Tibial artery (tissue), 4 donors: ENCODE results near the gene COQ4.
"Not testable (repeated sequence)": the region's sequence is repeated elsewhere in the genome, so short reads cannot be mapped to it uniquely, and the experiment has no call there.

ENCODE experiments used
- DNase-seq, 2 donors: peaks; one replicate each; pipeline ENCODE4 v3.0.0-alpha.2; 2019
- H3K27ac ChIP-seq, 2 donors: fragments of 200-600 bp; sonication (generic) in 1 of 2; 1 replicate in 1 of 2; 2 replicates in 1 of 2; pipeline ENCODE4 v1.5.1; 2018 to 2019; ENCODE audit warnings: mild to moderate bottlenecking in 1 of 2
- H3K27me3 ChIP-seq, 2 donors: fragments of 200-600 bp; sonication (generic) in 1 of 2; one replicate each; pipeline versions ENCODE4 v1.5.1 to v1.6.0; 2016 to 2019
- H3K36me3 ChIP-seq, 3 donors: fragments of 200-600 bp; sonication (generic) in 2 of 3; one replicate each; pipeline ENCODE4 v1.5.1; 2016 to 2019; ENCODE audit warnings: mild to moderate bottlenecking in 2 of 3
- H3K4me1 ChIP-seq, 4 donors: fragments of 200-600 bp; sonication (generic) in 2 of 4; 1 replicate in 3 of 4; 2 replicates in 1 of 4; pipeline ENCODE4 v1.5.1; 2016 to 2019
- H3K4me3 ChIP-seq, 2 donors: fragments of 200-600 bp; sonication (generic) in 1 of 2; 1 replicate in 1 of 2; 2 replicates in 1 of 2; pipeline ENCODE4 v1.5.1; 2018 to 2019; ENCODE audit warnings: mild to moderate bottlenecking in 2 of 2
- H3K9me3 ChIP-seq, 3 donors: fragments of 200-600 bp; sonication (generic) in 1 of 3; one replicate each; pipeline ENCODE4 v1.5.1; 2016 to 2019
- intact Hi-C: fragments of 100-400 bp; cut with DNase I; formaldehyde crosslinking; loops from one replicate; pipeline ENCODE4 v1.15.0; 2023; ENCODE audit warnings: low total_unique reads
- TF ChIP-seq, protein P1 (sequence below), 2 experiments: fragments of 200-600 bp in 1 of 2; fragments of 450-650 bp in 1 of 2; IDR thresholded peaks; one replicate each; pipeline ENCODE4 v1.5.1; 2017 to 2019; ENCODE audit warnings: antibody characterized with exemption in 2 of 2, mild to moderate bottlenecking in 1 of 2, moderate library complexity in 1 of 2

COQ4 gene

DNA sequence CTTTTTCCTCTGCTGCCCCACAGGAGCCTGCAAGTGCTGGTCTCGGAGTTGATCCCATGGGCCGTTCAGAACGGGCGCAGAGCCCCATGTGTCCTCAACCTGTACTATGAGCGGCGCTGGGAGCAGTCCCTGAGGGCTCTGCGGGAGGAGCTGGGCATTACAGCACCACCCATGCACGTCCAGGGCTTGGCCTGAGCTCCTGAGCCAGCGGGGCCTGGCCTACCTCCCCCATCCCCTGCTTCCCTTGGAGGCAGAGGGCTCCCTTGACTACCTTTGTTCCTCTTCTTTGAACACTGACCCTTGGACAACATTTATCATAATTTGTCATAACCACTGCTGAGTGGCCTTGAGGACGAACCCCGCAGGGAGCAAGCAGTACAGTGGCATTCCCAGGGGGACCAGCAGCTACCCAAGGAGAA lies 10.8 kb downstream of the COQ4 start:
- intact Hi-C loops = no loop called here
- Histone ChIP-seq H3K36me3 (peaks cover 4 to 56% (median 5%) of the 10 kb centered on the region in 3 donors), H3K9me3 (no peaks in the 10 kb centered on the region), H3K27ac (no peak overlapping the region), H3K4me1 (no peaks in the 10 kb centered on the region), H3K4me3 (no peak overlapping the region), H3K27me3 (no peaks in the 10 kb centered on the region)
- TF ChIP-seq, protein P1, sequence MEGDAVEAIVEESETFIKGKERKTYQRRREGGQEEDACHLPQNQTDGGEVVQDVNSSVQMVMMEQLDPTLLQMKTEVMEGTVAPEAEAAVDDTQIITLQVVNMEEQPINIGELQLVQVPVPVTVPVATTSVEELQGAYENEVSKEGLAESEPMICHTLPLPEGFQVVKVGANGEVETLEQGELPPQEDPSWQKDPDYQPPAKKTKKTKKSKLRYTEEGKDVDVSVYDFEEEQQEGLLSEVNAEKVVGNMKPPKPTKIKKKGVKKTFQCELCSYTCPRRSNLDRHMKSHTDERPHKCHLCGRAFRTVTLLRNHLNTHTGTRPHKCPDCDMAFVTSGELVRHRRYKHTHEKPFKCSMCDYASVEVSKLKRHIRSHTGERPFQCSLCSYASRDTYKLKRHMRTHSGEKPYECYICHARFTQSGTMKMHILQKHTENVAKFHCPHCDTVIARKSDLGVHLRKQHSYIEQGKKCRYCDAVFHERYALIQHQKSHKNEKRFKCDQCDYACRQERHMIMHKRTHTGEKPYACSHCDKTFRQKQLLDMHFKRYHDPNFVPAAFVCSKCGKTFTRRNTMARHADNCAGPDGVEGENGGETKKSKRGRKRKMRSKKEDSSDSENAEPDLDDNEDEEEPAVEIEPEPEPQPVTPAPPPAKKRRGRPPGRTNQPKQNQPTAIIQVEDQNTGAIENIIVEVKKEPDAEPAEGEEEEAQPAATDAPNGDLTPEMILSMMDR (IDR thresholded peaks at IDR 0.05) = no peak
- DNase-seq = no peak

DNA sequence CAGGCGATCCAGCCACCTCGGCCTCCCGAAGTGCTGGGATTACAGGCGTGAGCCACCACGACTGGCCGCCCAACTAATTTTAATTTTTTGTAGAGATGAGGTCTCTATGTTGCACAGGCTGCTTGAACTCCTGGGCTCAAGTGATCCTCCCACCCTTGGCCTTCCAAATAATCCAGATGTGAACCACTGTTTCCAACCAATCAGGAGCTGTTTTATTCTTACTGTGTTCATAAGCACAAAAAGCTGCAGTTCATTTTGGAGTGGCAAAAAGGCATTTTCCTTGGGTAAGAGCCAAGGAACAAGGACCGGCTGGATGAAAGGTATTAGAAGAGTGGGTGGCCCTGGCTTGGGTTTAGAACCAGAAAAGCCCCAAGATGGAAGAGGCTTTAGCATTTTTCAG lies 12.5 kb downstream of the COQ4 start:
- intact Hi-C loops = no loop called here

DNA sequence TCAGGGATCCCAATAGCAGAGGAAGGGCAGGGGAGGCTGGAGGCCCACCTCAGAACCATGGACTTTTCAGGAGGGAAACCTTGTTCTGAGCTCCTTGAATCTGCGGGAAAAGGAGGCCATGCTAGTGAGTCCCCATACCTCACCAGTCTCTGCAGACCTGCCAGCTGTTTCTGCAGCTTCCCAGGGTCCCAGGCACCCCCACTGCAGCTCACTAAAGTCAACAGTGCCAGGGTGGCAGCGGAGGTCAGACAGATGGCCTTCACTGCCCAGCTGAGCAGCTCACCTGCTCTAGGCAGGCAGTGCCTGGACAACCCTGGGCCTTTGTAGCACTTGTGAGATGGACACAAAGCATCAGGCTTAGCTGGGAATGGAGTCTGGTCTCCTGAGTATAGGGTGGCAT lies 13.3 kb downstream of the COQ4 start:
- Histone ChIP-seq H3K4me1 (peaks cover 0 to 8% (median 2%) of the 10 kb centered on the region in 4 donors), H3K36me3 (peaks cover 0 to 44% (median 5%) of the 10 kb centered on the region in 3 donors), H3K27ac (no peak overlapping the region), H3K27me3 (no peaks in the 10 kb centered on the region), H3K9me3 (no peaks in the 10 kb centered on the region), H3K4me3 (no peak overlapping the region)
- TF ChIP-seq, protein P1 (IDR thresholded peaks at IDR 0.05) = no peak
- no peak for DNase-seq
- intact Hi-C loops = no loop called here

More for the DNA sequence above, 12.5 kb downstream of the COQ4 start:
- no peak overlapping the region for H3K27ac ChIP-seq
- no peaks in the 10 kb centered on the region for H3K27me3 ChIP-seq
- no peaks in the 10 kb centered on the region for H3K9me3 ChIP-seq
- DNase-seq = no peak
- no peak overlapping the region for H3K4me3 ChIP-seq
- TF ChIP-seq, protein P1 (IDR thresholded peaks at IDR 0.05) = no peak
- H3K4me1 ChIP-seq = peaks cover 0 to 4% (median 0%) of the 10 kb centered on the region in 4 donors
- peaks cover 0 to 44% (median 5%) of the 10 kb centered on the region in 3 donors for H3K36me3 ChIP-seq

DNA sequence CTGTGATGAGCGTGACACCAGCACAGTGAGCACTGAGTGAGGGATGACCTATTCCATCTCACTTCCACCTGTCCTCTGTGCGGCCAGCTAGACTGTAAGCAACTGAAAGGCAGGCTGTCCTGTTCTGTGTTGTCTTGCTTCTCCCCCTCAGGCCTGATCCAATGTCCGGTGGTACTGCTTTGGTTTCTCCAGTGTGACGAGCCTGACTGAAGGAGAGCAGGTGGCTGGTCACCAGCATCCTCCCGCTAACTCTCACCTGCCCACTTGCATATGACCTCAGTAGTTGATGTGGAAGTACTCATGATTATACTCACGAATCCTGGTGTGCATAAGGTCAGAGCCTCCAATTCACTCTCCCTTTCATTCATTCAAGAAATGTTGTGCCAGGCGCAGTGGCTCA lies 15.3 kb downstream of the COQ4 start:
- no peak for DNase-seq
- H3K4me1 ChIP-seq = peaks cover 0 to 18% (median 9%) of the 10 kb centered on the region in 4 donors
- intact Hi-C loops = no loop called here
- no peaks in the 10 kb centered on the region for H3K27me3 ChIP-seq
- no peaks in the 10 kb centered on the region for H3K9me3 ChIP-seq
- TF ChIP-seq, protein P1 (IDR thresholded peaks at IDR 0.05) = no peak
- peaks cover 0 to 31% (median 4%) of the 10 kb centered on the region in 3 donors for H3K36me3 ChIP-seq
- H3K27ac ChIP-seq = no peak overlapping the region
- H3K4me3 ChIP-seq = no peak overlapping the region

DNA sequence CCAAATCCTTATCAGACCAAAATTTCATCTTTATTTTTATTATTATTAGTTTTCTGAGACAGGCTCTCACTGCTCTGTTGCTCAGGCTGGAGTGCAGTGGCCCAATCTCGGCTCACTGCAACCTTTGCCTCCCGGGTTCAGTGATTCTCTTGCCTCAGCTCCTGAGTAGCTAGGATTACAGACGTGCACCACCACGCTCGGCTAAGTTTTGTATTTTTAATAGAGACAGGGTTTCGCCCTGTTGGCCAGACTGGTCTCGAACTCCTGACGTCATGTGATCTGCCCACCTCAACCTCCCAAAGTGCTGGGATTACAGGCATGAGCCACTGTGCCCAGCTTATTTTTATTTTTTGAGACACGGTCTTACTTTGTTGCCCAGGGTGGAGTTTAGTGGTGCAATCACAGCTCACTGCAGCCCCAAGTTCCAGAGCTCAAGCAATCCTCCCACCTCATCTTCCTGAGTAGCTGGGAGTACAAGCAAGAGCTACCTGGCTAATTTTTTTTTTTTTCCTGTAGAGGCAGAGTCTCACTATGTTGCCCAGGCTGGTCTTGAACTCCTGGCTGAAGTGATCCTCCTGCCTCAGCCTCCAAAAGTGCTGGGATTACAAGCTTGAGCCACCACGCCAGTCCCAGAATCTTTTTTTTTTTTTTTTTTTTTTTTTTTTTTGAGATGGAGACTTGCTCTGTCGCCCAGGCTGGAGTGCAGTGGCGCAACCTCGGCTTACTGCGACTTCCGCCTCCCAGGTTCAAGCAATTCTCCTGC lies 16.4 kb downstream of the COQ4 start:
- DNase-seq, H3K27ac ChIP-seq, H3K9me3 ChIP-seq, H3K4me3 ChIP-seq, intact Hi-C loops, H3K27me3 ChIP-seq: not testable (repeated sequence)
- Histone ChIP-seq H3K4me1 (peaks cover 0 to 18% (median 9%) of the 10 kb centered on the region in 4 donors), H3K36me3 (peaks cover 8 to 31% (median 15%) of the 10 kb centered on the region in 3 donors)
